DND-41 (cell line): ENCODE results near the gene JAML.

ENCODE experiments used
- CTCF ChIP-seq: IDR thresholded peaks from 2 replicates; pipeline ENCODE4 v1.5.1; 2012; ENCODE audit warnings: borderline replicate concordance, low read length, moderate library complexity, mild to moderate bottlenecking; ENCODE audit not compliant: poor library complexity, severe bottlenecking; ENCODE audit errors: extremely low read depth
- EZH2 ChIP-seq: IDR thresholded peaks from 3 replicates; pipeline ENCODE4 v1.6.1; 2012; ENCODE audit warnings: borderline replicate concordance, low read depth, mild to moderate bottlenecking, moderate library complexity, low read length, inconsistent platforms; ENCODE audit not compliant: severe bottlenecking

GRCh38 chr11:118239509-118240205 is 14.8 kb upstream of the JAML start:
- TF ChIP-seq CTCF (no peak), EZH2 (no peak)
